Renal cortex interstitium (tissue), 11 donors: ENCODE data around the gene ZSCAN10. TPM values are rescaled to one million over a fixed set of nuclear protein-coding genes. Genes with fewer than 3 reads are reported as not detected.

Source experiments
- DNase-seq, 11 donors: peaks; one replicate each; pipeline ENCODE4 v3.0.0-alpha.2; 2013; ENCODE audit warnings: low read depth in 9 of 11, low spot score in 4 of 11; ENCODE audit errors: extremely low read depth in 1 of 11
- polyA plus RNA-seq, 3 donors: library from polyadenylated mRNA; unstranded; fragments of 120-200 nt; gene quantifications; one replicate each; pipeline ENCODE4 v1.2.1, GENCODE V29; 2013; ENCODE audit not compliant: insufficient read length in 3 of 3

The ZSCAN10 gene
- polyA plus RNA-seq, 3 donors = 0.26 to 0.27 TPM; not detected in 1

DNA sequence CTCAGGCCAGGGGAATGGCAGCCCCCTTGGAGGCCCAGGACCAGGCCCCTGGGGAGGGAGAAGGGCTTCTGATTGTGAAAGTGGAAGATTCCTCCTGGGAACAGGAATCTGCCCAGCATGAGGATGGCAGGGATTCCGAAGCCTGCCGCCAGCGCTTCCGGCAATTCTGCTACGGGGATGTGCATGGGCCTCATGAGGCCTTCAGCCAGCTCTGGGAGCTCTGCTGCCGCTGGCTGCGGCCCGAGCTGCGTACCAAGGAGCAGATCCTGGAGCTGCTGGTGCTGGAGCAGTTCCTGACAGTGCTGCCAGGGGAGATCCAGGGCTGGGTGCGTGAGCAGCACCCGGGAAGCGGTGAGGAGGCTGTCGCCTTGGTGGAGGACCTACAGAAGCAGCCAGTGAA lies 38.2 kb upstream of the ZSCAN10 start:
- DNase-seq = no peak

DNA sequence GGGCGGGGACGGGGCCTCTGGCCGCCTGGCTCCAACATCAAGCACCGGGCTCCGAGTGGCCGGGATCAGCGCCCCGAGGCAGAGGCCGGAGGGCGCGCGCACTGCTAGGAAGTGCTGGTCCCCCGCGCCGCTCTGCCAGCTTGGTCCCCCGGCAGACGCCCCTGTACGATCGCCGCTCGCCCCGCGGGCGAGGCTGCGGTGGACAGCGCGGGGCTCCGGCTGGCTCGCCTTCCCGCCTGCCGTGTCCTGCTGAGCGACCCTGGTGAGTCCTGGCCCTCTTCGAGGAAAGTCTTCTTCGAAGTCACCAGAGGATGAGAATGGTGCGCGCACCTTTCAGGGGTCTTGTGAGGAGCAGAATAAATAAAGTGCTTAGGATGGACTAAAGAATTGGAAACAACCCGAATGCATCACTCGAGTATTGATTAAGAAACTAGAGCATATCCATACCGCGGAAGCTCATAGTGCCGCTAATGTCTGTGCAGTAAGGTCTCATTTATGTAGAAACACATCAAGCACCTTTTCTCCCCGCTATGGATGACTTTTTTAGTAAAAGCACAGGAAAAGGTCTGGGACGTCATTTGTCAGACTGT lies 36.1 kb upstream of the ZSCAN10 start:
- no peak for DNase-seq

- DNase-seq = peak in 10 of 11 donors; percentile 94 to 99 (median 97)
Measured at GRCh38 chr16:3134338-3135125, 35.4 kb upstream of the ZSCAN10 start, which contains the start of gene ZNF213. ZNF213 (plus strand) TSS chr16:3135029; CDS start chr16:3137281, 2,252 bp downstream.

DNA sequence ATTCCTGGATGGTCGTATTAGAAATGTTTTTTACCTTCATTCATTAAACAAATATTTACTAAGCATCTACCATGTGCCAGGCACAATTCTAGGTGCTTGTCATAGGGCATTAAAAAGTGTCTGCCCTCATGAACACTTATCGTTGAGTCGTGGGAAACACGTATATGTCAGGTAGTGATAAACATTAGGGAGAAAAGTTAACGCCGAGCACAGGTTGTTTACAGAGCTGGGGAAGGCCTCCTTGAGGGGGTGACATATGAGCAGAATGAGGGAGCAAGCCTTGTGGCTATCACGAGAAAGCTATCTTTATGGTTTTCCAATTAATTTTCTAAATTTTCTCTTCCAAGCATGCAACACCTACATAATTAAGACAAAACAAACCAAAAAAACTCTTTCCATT lies 34.8 kb upstream of the ZSCAN10 start:
- no peak for DNase-seq

- DNase-seq = peak in 1 of 11 donors; percentile 24
Measured at GRCh38 chr16:3131755-3132377, 32.8 kb upstream of the ZSCAN10 start.

DNA sequence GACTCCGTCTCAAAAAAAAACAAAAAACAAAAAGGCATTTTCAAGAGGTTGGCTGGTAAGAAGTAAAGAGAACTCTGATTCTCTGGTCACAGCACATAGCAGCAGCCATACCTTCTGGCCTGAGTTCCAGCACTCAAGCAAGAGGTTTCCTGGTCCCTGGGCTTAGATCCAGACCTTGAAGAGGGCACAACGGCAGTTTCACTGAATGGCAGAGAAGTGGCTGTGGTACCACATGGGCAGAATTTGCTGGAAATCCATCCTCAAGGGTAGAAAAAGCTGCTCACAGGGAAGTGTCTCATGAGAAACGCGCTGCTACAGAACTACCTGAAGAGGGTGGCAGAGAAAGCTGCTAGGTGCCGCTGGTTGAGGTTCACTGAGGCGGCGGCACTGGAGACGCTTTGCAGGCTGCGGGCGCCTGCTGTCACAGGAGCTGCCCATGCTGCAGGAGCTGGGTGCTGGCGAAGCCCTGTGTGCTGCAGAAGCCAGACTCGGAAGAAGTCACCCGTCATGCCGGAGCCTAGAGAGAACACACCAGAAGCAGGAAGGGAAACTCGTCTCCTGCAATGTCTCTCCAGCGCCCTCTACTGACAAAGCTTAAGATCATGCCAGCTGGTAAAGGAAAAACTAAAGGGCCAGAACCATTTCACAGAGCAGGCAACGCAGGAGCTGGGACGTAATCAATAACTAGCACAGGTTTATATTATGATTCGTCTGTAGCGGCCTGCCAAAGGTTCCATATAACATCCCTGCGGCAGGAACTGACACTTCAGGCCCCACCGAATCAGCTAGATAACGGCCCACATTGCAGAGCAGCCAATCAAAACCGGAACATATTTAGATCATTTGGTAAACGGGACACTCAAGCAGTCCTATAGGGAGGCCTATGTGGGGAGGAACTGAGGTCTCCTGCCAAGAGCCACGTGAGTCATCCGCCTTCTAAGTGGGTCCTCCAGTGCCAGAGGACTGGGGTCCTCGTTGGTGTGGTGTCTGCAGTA lies 30.3 kb upstream of the ZSCAN10 start:
- DNase-seq = peak in 7 of 11 donors; percentile 69 to 86 (median 77)

DNA sequence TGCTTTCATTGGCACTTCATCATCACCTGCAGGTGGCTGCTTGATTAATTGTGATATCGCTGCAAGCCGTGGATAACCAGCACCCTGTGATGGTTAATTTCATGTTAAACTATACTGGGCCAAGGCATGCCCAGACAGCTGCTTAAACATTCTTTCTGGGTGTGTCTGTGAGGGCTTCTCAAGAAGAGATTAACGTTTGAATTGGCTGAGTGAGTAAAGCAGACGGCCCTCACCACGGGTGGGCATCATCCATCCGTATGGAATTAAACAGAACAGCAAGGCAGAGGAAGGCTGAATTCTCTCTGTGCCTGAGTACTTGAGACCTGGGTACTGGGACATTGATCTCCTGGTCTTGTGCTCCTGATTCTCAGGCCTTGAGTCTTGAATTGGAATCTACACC lies 28.7 kb upstream of the ZSCAN10 start:
- DNase-seq = no peak

DNA sequence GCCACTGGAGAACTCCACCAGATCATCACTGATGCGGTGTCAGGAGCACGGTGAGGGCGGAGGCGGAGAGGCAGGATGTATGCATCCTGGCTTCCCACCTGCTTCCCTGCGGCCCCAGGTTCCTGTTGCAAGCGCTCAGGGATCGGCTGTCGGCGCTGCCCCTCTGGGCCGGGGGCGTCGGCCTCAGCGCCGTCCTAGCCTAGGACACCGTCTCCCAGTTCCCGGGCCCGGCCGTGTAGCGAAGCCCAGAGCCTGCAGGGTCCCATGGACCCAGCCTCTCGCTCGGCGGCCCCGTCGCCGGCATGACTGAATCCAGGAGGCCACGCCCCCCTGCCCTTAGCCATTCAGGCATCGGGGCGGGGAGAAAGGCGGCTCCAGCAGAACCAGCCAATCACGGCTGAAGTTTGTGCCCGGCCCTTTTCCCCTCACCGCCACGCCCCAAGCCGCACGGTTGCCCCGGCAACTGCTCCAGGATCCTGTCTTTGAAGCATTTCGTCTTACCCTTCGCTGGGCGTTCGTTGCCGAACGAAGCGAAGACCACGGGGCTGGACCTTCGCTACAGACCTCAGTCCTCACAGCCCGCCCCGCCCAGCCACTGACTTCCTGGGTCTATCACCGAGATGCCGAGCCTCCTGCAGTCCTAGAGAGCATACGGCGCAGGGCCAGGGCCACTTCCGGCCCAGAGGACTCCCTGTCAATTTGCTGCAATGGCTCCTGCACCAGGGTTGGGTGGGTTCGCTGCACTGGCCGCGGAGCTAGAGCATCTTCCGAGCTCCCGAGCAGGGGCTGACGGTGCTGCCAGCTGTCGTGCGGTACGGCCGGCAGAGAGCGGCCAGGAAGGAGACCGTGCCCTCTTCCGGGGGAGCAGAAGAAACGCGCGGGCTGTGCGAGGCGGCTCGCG lies 25.1 kb upstream of the ZSCAN10 start:
- DNase-seq = peak; percentile 90 to 97 (median 95)

- DNase-seq = no peak
Measured at GRCh38 chr16:3122926-3123570, 24.0 kb upstream of the ZSCAN10 start.

GRCh38 chr16:3121851-3122467 lies 22.9 kb upstream of the ZSCAN10 start:
- DNase-seq = no peak

DNA sequence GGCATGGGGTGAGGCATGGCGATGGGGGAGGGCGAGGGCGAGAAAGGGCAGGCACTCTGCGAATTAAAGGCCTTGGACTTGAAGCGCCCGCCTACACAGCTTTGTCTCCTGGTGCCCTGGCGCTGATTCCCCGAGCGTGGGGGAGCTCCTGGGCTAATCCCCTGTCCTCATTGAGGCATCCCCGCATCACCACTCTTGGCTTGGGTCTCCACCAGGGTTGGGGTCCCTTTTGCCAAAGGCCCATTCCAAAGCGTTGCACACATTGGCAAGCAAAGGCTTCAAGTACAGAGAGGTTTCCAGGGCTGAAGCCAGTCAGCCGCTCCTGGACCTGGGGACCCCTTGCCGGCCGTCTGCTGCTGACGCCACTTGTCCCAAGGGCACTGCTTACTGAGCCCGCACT lies 21.3 kb upstream of the ZSCAN10 start:
- no peak for DNase-seq

- no peak for DNase-seq
Measured at GRCh38 chr16:3119701-3120408, 20.8 kb upstream of the ZSCAN10 start.

DNA sequence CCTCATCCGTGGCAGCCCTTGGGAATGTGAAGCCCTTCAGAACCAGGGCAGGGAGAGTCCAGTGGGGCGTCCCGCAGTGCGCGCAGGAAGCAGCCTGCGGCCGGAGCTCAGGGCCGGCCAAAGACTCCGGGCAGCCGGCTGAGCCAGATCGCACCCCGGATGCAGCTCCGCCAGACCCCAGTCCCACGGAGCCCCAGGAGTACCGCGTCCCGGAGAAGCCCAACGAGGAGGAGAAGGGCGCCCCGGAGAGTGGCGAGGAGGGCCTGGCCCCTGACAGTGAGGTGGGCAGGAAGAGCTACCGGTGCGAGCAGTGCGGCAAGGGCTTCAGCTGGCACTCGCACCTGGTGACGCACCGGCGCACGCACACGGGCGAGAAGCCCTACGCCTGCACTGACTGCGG lies 20.2 kb upstream of the ZSCAN10 start:
- DNase-seq = no peak

DNA sequence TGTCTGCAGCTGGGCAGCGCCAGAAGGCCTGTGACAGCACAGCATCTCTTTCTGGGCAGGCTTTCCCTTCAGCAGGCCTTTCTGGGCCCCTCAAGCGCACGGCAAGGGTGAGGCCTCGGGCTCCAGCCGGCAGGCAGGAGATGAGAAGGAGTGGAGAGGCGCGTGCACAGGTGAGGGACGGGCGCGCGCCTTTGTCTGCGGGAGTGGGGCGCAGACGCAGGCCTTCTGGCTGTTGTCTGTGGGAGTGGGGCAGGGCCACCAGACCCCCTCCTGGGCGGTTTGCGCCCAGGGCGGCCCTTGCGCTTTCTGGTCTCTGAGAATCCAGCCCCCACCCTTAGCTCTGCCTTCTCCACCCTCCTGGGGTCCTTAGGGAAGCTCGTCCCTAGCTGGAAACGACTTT lies 19.8 kb upstream of the ZSCAN10 start:
- no peak for DNase-seq

GRCh38 chr16:3118204-3118790 lies 19.2 kb upstream of the ZSCAN10 start:
- no peak for DNase-seq

DNA sequence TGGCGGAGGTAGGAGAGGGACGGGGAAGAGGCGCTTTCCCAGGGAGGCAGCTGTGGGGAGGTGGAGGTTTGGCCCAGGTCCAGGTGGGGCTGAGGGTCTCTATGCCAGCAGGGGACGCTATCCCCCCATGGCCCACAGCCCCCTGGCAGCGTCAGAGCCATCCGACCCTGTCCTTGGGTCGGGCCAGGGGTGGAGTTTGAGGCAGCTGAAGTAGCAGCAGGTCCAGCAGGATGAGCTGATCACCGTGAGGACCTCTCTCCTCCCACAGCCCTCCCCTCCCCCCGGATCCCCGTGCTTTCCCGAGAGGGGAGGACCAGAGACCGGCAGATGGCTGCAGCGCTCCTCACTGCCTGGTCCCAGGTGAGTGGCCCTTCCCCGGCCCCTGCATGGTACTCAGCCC lies 16.5 kb upstream of the ZSCAN10 start:
- DNase-seq = no peak
